NCI-H187 treated with DMSO at 0.1 percent for 48 hours (cell line): Measurements from ENCODE around the gene MAP3K6.
"Not testable (repeated sequence)": the region's sequence is repeated elsewhere in the genome, so short reads cannot be mapped to it uniquely, and the experiment has no call there.

Source experiments
- DNase-seq: peaks from one replicate; lab custom pipeline; 2025; lab: John Stamatoyannopoulos, UW

MAP3K6 gene

DNA sequence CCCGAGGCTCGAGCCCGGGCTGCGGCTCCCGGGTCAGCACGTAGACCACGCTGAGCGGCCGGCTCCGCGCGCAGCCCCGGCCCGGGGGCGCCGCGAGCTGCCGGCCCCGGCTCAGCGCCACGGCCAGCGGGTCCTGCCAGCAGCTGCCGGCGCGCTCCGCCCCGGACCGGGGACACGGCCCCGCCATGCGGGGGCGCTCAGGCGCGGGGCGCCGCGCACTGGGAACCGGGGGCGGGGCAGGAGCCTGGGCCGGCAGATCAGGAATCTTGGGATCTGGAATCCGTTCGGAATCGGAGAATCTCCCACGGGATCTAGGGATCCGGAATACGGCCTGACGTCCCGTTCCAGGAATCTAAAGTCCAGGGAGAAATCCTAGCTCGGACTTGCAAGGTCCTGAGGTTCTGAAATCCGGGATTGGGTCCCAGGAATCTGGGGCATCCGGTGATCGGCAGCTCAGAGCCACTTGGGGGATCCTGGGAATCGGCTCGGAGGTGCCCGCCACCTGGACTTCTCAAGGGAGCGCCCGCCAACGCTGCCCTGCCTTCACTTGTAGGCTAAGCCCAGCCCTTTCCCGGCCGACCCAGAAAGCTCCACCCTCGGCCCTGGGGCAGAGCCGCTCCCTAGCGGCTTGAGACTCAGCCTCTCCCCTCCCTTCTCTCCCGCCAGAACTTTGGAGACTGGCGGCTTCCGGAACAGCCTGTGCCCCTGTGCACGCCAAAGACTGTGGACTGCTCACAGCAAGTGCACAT, at the start of gene MAP3K6:
Gene MAP3K6, minus strand, starts transcription at position 551 of the 749 bp plus-strand sequence. Its CDS starts 364 bp downstream, at position 187.
- DNase-seq: peak; percentile 9

DNA sequence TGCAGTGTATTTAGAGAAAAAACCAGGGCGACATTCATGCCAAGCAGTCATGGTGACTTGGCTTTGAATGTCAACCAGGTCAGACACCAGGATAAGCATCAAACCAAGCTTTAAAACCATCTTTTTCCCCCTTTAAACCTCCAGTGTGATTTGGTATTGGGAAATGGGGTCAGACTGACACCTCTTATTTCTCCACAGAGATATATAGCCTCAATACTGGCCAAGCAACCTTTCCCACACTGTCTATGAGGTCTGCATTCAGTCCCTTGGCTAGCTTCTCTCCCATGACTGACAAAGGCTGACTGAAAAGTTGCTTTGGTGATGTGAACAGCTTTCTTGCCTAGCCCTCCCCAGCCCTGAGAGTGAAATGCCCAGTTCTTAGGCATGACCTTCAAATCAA, 47.3 kb upstream of the MAP3K6 start:
- DNase-seq: no peak

DNA sequence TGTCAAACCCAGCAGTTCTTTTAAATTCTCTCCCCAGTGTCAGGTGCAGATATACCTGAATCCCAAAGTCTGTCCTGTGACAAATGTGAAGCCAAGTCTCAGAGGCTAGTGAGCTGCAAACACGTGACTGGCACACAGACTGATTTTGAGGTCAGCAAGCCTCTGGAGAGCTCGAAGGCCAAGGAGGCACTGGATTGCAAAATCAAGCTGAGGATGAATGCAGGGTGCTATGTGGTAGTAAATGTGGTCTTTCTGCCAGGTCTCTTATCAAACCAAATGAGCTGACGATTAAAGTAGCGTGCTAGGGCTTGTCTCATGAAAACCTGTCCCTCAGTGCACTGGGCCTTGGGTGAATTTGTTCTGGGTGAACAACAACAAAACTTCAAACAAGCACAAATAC, 46.2 kb upstream of the MAP3K6 start:
- no peak for DNase-seq

DNA sequence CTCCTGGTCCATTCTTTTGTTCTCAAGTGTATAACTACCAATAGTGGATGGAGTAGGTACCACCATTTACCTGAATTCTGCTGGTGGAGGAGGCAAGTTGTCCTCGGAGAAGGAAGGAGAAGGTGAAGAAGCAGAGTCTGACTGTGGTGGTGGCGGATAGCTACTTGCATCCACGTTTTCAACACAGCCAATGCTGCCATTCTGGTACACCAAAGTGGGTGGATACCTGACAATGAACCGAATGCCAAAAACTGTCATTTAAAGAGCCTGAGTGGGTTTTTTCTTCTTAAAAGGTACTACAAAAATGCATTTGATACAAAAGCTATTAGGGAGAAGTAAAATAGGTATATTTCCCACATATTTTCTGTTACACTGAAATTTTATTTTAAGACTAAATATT, 45.7 kb upstream of the MAP3K6 start:
- no peak for DNase-seq

DNA sequence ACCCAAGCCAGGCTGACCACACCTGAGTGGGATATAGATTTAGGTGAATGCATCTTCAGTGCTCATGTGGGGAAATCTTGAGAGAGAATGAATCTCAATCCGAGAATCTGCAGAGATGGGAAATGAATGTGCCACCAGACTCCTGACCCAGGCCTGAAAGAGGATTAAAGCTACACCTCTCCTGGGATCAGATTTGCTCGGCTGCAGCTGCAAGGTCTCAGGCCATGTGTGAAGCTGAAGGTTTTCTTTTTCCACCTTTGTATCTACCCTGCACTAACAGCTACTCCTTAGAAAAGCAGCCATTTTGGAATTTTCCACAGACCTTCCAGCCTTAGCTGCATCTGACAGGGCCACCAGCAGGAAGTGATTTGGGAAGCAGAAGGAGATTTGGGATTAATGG, 43.9 kb upstream of the MAP3K6 start:
- no peak for DNase-seq

DNA sequence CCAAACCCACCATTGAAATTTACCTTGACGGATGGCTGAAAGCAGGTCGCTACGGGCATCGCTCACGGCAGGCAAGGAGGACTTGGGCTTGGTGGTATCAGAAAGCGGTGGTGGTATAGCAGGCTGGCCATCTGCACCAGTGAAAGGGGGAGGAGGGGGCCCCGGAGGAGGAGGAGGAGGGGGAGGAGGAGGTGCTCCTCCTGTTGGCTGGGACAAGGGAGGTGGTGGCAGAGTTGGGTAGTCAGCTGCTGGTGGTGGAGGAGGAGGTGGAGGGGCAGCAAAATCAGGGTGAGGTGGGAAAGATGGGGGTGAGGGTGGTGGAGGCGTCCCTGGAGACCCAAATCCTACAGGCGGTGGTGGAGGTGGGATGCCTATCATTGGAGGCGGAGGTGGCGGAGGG, 42.9 kb upstream of the MAP3K6 start:
- no peak for DNase-seq

GRCh38 chr1:27408151-27408550, 41.4 kb upstream of the MAP3K6 start:
- no peak for DNase-seq

GRCh38 chr1:27406791-27407190, 40.0 kb upstream of the MAP3K6 start:
- not testable (repeated sequence) for DNase-seq

GRCh38 chr1:27406362-27406680, 39.6 kb upstream of the MAP3K6 start:
- DNase-seq: no peak

GRCh38 chr1:27405598-27406361, 39.0 kb upstream of the MAP3K6 start:
- DNase-seq: not testable (repeated sequence)

- DNase-seq: no peak
Measured at GRCh38 chr1:27405074-27405473, 38.3 kb upstream of the MAP3K6 start.

DNA sequence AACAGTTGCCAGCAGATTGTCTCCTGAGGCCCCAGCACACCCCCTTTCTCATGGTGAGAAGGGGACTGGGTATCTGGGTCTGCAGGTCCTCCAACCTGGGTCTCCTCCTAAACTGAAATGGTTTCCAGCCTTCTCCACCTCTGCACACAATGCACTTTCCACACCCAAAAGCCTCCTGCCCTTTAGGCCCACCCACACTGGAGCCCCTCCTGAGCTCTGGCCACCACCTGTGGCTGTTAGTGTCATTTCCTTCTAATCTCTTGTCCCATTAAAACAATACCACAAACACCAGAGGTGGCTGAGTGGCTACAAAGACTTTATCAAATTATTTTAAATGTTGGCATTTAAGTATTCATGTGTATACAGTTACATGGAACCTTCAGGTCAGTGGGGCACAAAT, 37.2 kb upstream of the MAP3K6 start:
- DNase-seq: no peak

GRCh38 chr1:27403065-27403726, 36.4 kb upstream of the MAP3K6 start:
- DNase-seq: no peak

- no peak for DNase-seq
Measured at GRCh38 chr1:27402349-27402754, 35.6 kb upstream of the MAP3K6 start.

DNA sequence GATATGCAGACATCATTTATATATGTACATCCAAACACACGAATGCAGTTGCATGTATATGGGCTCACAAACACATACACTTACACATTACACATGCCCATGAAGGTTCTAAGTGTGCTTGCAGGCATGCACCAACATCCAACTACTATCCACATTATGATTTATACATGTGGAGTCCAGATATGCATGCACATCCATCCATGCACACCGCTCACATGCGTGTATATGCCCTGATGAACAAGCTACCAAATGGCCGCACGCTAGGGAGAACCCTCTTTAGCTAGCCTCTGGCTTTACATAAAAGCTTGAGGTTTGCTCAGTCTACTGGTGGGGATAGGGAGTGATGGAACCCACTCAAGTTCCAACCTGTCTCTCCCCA, 34.2 kb upstream of the MAP3K6 start:
- DNase-seq: no peak

- no peak for DNase-seq
Measured at GRCh38 chr1:27400082-27400962, 33.6 kb upstream of the MAP3K6 start.

- DNase-seq: no peak
Measured at GRCh38 chr1:27399251-27400025, 32.7 kb upstream of the MAP3K6 start.

DNA sequence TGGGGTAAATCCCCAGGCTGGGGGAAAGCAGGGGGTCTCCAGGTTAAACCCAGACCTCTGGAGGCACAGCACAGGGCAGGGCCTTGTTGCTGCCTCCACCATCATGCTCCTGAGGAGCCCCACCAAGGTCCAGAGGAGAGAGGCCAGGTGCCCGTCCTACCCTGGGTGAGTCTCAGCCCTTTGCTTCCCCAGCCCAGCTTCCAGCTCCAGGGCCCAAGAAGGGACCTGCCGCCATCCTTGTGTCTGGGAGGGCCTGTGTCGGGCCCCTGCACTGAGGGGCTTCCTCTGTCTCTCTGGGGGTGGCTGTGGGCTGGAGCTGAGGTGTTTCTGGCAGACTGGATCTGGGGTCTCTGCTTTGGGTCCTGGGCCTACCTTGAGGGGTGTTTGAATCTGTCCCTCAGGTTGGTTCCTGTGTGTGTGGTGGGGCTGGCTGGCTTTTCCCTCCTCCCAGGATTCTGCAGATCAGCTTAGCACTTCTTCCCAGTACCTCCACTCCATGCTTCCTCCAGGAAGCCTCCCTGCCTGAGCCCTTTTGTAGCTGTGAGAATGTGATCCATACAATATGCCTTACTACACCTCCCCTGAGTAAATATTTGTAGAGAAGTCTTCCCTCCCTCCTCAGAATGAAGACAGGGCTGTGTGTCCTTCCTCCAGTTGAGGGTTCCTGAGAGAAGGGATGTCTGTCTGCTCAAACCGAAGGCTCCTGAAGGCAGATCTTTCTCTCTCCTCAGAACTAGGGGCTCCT, 31.8 kb upstream of the MAP3K6 start:
- no peak for DNase-seq

DNA sequence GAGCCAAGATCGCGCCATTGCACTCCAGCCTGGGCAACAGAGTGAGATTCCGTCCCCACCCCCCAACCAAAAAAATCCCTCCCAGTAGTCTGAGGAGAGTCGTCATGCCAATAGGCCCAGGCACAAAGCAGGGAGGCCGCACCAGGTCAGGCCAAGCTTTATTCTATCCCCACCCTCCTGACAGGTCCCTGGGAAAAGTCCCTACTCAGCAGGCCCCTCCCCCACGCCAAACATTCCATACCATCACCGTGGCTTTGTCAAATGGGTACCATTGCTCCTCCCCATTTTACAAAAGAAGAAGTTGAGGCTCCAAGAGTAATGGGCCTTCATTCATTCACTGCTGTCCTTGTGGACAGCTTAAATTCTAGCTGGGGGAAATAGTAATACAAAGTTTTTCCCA, 31.0 kb upstream of the MAP3K6 start:
- no peak for DNase-seq

DNA sequence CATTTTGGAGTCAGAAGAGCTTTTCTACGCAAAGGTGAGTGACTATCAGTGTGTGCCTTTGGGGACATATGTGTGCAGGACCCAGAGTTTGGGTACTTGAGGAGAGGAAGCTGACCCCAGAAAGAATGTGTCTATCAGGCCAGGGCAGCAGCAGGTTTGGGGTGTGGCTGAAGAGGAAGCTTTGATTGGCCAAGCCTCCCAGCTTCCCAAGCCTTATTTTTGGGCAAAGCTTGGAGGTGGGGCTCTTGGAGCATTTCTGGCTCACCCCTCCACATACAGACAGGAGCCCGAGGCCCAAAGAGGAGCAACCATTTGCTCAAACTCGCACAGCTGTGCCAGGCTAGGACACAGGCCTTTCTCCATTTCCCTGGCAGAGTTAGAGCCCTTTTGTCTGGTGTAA, 30.3 kb upstream of the MAP3K6 start:
- no peak for DNase-seq
